ENCODE measurements around the gene IGF1R.

Gene IGF1R

DNA sequence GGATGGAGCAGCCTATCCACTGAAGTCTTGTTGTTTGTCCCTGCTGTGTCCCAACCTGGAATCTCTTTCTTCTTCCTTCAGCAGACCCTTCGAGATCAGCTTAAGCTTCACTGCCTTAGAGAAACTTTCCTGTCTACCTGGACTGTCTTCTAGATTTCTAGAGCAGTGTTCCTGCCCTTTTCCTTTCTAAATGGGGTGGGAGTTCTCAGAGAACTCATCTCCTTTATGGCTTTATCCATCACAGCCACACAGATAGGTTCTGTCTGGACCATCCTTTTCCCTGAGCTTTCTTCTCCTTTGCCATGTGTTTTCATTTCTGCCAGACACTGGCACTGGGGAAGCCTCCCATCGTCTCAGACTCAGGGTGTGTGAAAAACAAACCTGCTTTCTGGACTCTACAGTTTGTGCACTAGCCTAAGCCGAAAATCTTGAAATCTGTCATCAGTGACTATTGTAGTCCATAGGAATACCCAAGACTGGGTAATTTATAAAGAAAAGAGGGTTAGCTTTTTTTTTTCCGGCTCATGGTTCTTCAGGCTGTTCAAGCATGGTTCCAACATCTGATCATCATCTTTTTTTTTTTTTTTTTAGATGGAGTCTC lies 181.8 kb downstream of the IGF1R start:
- TF ChIP-seq, protein P1, sequence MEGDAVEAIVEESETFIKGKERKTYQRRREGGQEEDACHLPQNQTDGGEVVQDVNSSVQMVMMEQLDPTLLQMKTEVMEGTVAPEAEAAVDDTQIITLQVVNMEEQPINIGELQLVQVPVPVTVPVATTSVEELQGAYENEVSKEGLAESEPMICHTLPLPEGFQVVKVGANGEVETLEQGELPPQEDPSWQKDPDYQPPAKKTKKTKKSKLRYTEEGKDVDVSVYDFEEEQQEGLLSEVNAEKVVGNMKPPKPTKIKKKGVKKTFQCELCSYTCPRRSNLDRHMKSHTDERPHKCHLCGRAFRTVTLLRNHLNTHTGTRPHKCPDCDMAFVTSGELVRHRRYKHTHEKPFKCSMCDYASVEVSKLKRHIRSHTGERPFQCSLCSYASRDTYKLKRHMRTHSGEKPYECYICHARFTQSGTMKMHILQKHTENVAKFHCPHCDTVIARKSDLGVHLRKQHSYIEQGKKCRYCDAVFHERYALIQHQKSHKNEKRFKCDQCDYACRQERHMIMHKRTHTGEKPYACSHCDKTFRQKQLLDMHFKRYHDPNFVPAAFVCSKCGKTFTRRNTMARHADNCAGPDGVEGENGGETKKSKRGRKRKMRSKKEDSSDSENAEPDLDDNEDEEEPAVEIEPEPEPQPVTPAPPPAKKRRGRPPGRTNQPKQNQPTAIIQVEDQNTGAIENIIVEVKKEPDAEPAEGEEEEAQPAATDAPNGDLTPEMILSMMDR (IDR thresholded peaks at IDR 0.05; ENCODE audit: borderline replicate concordance, insufficient read depth, low read depth, low read length), result no peak
- no peak overlapping the region for H3K4me3 ChIP-seq (ENCODE audit: low read depth, low read length)

DNA sequence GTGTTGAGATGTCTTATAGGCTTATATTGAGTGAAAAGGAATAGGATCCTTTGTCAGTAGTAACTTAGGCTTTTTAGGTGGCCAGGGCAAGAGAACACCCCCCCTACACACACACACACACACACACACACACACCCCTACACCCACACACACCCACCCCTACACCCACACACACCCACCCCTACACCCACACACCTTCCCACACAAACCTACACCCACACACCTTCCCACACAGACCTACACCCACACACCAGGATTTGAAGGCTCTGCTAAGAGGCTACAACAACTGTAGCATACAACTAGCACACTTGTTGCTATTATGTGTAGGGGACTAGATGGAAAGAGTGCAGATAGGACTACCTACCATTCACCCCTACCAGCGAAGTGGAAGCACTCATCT lies 186.6 kb downstream of the IGF1R start:
- TF ChIP-seq, protein P1 (IDR thresholded peaks at IDR 0.05; ENCODE audit: borderline replicate concordance, insufficient read depth, low read depth, low read length), result no peak
- no peak overlapping the region for H3K4me3 ChIP-seq (ENCODE audit: low read depth, low read length)

DNA sequence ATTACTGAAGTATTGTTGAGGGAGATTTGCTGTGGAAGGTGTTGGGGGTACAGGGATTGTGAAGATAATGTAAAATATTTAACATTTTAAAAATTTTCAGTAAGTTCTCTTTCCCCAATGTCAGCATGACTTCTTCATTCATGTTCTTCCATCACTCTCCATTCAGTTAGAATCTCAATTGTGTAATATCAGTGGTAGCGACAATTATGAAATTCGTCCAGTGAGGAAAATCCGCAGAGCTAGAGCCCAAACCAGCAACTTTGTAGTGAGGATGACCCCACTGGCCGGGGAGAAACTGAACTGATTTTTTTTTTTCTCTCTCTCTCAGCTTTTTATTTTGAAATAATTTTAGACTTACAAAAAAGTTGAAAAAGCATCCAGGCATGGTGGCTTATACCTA lies 187.5 kb downstream of the IGF1R start:
- H3K4me3 ChIP-seq (ENCODE audit: low read depth, low read length), result no peak overlapping the region
- TF ChIP-seq, protein P1 (IDR thresholded peaks at IDR 0.05; ENCODE audit: borderline replicate concordance, insufficient read depth, low read depth, low read length), result no peak

DNA sequence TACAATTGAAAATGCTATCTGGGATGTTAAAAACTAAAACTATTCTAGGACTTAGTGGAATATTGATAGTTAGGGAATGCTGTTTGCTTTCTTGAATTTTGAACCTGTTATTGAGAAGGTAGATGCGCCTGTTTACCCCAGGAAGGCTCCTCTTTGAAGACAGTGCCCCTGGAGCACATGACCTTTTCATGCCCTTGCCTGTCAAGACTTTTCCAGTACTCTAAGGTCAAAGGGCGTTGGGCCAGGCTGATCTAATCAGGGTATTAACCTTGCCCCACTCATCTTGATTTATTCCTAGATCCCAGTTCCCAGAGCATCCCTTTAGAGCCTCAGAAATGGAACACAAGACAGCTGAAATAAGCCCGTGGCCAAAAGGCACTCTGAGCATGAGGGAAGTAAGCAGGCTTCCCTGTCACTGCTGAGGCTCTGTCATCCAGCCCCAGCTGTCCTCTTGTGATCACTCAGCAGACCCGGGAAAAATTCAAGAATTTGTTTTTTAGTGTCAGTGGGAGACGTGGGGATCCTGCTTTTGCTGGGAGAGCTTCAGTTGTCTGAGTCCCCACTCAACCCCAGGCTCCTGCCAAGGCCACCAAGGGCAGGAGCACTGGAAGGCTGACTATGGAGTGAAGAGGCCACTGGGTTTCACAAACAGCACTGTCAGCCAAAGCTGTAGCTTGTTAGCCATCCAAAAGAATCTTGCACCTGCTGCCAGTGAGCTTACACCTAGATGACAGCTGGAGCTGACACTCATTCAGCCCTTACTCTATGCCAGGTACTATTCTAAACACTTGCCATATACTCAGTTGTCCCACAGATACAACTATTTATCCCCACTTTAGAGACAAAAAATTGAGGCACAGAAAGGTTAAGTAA lies 190.3 kb downstream of the IGF1R start:
- no peak overlapping the region for H3K4me3 ChIP-seq (ENCODE audit: low read depth, low read length)
- TF ChIP-seq, protein P1 (IDR thresholded peaks at IDR 0.05; ENCODE audit: borderline replicate concordance, insufficient read depth, low read depth, low read length), result no peak

DNA sequence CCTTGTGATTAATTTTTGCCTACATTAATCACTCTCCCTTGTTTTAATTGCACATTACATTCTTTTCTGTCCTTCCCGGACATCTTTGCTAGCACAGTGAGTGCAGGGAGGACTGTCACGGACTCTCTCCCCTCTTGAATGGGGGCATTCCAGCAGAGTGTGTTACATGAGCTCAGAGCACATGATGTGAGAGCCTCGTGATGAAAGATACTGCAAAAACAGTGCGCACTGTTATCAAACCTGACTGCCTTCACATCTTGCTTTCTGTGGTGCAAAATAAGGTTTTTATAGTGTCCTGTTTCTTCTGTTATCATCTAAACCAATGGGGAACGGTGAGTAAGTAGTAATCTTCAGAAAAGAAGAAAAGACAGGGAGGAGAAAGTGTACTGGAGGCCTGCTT lies 191.7 kb downstream of the IGF1R start:
- TF ChIP-seq, protein P1 (IDR thresholded peaks at IDR 0.05; ENCODE audit: borderline replicate concordance, insufficient read depth, low read depth, low read length), result no peak
- H3K4me3 ChIP-seq (ENCODE audit: low read depth, low read length), result no peak overlapping the region

DNA sequence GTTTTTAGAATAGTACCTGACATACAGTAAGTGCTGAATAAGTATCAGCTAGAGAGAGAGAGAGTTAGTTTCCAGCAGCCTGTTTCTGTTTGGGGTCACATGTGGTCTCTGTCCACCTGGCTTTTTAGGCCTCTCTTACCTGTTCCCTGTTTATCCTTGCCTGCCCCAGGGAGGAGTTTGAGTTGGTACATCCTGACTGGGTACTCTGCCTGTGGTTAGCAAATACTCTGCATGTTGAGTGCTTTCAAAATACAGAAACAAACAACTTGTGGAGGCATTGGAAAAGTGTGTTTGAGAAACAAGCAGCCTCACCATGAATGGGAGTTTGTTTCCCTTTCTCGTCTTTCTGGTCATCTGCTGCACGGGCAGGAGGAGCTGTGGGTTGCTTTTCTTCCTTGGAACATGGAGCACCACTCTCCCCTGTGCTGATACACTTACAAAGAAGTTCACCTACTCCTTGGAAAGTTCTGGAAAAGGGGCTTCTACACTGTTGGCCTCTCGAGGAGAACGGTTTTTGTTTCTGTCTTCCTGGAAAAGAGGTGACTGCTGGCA lies 193.2 kb downstream of the IGF1R start:
- TF ChIP-seq, protein P1 (IDR thresholded peaks at IDR 0.05; ENCODE audit: borderline replicate concordance, insufficient read depth, low read depth, low read length), result no peak
- no peak overlapping the region for H3K4me3 ChIP-seq (ENCODE audit: low read depth, low read length)
